CD4-positive, alpha-beta T cell treated with Interleukin-15 for 1 hour (primary cell): Measurements from ENCODE around the gene TFB2M.
A peak's percentile ranks its signal among the peaks of the same experiment; 100 is the strongest.
"Not testable (repeated sequence)": the region's sequence is repeated elsewhere in the genome, so short reads cannot be mapped to it uniquely, and the experiment has no call there.

ENCODE experiments used
- DNase-seq: peaks from one replicate; pipeline ENCODE4 v3.0.0-alpha.2; 2020

TFB2M gene

DNA sequence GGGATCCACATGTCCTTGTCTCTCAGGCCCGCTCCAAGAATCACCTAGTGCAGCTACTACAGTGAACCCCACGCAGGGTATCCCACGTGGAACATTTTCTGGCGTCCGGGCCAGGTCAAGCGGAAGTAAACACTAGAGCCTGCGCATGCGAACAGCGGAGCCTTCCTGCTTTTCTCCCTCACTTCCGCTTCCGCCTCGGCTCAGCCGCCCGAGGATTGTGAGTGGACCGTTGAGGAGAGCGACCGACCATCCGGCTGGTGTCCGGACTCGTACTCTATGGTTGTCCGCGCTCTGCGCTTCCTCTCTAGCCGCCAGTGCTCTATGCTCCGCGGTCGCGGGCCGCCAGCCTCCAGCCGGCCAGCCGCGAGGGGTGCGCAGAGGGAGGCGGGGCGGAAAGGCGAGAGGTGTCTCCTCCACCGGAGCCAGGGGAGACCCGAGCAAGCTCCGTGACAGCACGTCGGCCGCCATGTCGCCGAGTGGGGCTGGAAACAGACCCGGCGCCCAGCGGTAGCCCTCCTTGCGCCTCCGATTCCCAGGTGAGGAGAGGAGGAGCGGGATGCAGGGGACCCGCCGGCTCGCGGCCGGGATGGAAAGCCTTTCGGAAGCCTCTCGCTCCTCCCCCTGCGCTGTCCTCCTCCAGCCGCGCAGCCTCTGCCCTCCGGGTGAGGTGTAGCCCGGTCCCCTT, at the start of gene TFB2M, which contains the start of gene CNST:
TSS of gene TFB2M (minus strand) at position 134 of the 685 bp plus-strand sequence. CDS start at position 11, 123 bp downstream.
TSS of gene CNST (plus strand) at position 329 of the 685 bp plus-strand sequence. CDS start 25,107 bp downstream, outside the sequence.
- peak; percentile 96 for DNase-seq

GRCh38 chr1:246613096-246613758, 47.2 kb upstream of the TFB2M start:
- DNase-seq: no peak

- no peak for DNase-seq
Observed at GRCh38 chr1:246609632-246610031, 43.6 kb upstream of the TFB2M start.

- peak; percentile 60 for DNase-seq
Observed at GRCh38 chr1:246608616-246609376, 42.7 kb upstream of the TFB2M start.

GRCh38 chr1:246607462-246607861, 41.4 kb upstream of the TFB2M start:
- no peak for DNase-seq

GRCh38 chr1:246605231-246605630, 39.2 kb upstream of the TFB2M start:
- DNase-seq: not testable (repeated sequence)

DNA sequence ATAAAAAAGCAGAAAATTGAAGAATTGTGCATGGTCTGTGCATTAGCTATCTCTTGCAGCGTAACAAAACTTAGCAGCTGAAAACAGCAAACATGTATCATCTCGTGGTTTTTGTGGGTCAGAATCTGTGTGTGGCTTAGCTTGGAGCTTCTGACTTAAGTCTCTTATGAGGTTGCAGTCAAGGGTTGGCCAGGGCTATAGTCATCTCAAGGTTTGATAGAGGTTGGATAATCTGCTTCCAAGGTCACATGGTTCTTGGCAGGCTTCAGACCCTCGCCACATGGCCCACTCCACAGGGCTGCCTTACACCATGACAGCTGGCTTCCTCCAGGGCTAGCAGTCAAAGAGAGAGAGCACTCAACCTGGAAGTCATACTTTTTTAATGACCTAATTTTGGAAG, 36.1 kb upstream of the TFB2M start:
- DNase-seq: no peak

GRCh38 chr1:246600579-246600978, 34.5 kb upstream of the TFB2M start:
- DNase-seq: no peak

DNA sequence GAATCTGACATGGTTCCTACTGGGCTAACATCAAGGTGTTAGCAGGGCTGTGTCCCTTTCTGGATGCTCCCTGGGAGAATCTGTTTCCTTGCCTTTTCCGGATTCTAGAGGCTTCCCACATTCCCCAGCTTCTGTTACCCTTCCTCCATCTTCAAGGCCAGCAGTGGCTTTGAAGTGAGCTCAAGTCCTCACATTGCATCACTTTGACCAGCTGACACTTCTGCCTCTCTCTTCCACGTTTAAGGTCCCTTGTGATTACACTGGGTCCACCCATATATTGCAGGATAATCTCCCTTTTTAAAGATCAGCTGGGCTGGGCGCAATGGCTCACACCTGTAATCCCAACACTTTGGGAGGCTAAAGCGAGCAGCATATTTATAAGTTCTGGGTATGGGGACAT, 33.3 kb upstream of the TFB2M start:
- no peak for DNase-seq

DNA sequence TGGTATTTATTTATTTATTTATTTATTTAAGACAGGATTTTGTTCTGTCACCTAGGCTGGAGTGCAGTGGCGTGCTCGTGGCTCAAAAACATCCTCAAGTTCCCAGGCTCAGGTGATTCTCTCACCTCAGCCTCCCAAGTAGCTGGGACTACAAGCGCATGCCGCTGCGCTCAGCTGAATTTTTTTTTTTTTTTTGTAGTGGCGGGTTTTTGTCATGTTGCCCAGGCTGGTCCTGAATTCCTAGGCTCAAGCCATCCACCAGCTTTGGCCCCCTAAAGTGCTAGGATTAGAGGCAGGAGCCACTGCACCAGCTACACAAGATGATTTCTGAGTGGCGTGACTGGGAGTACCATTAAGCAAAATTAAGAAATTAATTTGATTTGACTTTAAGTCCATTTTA, 31.9 kb upstream of the TFB2M start:
- DNase-seq: no peak

- DNase-seq: no peak
Observed at GRCh38 chr1:246597340-246597739, 31.3 kb upstream of the TFB2M start.

DNA sequence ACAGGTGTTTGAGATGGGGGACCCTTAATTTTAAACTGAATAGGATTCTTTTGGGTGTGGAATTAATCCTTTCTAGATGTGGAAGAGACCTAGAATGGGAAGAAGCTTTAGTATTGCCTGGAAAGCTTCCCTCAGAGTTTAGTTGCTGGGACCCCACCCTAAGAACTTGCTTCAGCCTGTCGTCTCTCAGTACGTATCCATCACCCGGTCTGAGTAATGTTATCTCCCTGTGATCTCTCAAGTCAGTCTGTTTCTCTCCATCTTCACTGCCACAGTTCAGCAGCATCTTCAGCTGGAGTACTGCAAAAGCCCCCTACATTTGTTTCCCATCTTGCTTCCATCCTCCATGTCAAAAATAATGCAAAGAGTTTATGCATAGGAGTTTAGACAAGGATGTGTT, 29.1 kb upstream of the TFB2M start:
- DNase-seq: no peak

DNA sequence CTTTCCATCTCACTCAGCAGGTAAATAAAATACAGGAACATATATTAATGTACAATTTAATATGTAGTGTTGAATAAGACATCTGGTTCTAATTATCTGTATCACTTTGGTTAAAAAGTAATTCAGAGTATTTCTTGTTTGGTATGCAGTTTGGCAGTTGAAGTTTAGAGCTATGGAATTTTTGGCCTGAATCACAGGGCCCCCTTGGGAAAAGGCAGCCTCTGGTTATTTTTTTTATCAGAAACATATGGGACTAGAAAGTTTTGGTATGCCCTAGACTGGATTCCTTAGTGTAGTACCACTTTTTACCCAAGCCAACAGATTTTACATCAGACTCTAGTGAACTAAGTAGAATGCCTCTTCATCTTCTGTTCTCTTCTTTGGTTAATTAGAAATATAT, 26.6 kb upstream of the TFB2M start:
- no peak for DNase-seq

DNA sequence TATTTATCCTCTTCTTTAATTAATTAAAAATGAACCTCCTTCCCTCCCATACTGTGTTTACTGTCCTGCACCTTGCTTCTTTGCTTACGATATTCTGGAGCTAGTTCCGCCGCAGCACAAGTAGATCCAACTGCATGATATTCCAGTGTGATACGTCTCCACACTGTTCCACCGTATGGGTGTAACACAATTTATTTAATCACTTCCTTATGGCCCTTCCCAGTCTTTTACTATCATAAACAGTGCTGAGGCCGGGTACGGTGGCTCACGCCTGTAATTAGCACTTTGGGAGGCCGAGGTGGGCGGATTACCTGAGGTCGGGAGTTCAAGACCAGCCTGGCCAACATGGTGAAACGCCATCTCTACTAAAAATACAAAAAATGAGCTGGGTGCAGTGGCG, 25.9 kb upstream of the TFB2M start:
- no peak for DNase-seq

- no peak for DNase-seq
Observed at GRCh38 chr1:246591504-246591903, 25.4 kb upstream of the TFB2M start.

- DNase-seq: no peak
Observed at GRCh38 chr1:246591047-246591446, 25.0 kb upstream of the TFB2M start.

DNA sequence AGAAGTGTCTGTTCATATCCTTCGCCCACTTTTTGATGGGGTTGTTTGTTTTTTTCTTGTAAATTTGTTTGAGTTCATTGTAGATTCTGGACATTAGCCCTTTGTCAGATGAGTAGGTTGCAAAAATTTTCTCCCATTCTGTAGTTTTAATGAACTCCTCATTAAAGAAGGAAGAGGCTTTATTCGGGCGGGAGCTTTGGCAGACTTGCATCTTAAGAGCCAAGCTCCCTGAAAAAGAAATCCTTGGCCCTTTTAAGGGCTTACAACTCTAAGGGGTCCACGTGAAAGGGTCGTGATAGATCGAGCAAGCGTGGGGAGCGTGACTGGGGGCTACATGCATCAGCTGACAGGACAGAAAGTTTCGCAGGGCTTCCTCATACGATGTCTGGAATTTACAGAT, 23.9 kb upstream of the TFB2M start:
- DNase-seq: not testable (repeated sequence)

GRCh38 chr1:246588159-246588721, 22.2 kb upstream of the TFB2M start:
- DNase-seq: no peak

DNA sequence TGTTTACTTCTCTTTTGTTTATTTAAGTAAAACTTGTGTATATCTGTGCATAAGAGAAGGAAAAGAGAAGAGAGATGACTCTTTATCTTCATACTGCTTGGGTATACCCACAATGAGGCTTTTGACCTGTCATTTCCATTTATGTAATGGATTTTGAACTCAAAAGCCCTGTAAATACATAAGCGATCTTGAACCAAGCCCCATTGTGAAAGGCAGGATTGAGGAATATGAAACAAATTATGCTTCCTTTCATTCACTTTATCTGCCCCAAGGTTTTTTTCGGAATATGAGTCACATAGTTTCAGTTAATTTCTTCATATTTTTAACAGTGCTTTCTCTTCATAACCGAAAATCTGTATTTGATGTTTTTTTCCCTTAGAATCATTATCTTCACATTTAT, 21.5 kb upstream of the TFB2M start:
- DNase-seq: no peak

- DNase-seq: no peak
Observed at GRCh38 chr1:246587032-246587431, 21.0 kb upstream of the TFB2M start.

DNA sequence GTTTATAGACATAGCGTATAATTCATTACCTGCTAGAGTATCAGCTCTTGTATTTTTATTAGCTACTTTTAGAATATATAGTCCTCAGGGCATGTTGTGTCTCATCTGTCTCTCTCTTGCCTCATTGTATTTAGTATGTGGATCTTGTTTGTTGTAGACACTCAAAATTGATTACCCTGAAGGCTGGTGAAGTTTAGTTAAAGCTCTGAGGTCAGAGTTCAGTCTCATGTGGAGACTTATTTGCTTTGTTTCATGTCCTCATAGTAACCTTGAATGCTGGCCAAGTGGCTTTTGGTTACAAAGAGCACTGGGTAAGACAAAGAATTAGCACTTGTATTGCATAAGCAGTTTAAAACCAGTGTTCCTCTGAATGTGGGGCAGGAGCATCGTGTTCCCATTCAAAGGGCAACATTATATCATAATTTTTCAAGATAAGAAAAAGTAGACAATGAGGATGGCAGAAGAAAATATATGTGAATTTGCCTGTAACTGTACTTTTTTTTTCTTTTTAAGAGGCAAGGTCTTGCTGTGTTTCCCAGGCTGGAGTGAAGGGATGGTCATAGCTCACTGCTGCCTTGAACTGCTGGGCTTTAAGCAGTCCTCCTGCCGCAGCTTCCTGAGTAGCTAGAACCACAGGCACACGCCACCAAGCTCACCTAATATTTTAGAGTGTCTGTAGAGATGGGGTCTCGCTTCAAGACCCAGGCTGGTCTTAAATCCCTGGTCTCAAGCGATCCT, 17.6 kb upstream of the TFB2M start:
- DNase-seq: no peak

- DNase-seq: no peak
Observed at GRCh38 chr1:246583056-246583440, 17.0 kb upstream of the TFB2M start.
